ENCODE measurements around the gene SPATA9. TPM values are rescaled to one million over a fixed set of nuclear protein-coding genes. Genes with fewer than 3 reads are reported as not detected.

SPATA9 gene, protein sequence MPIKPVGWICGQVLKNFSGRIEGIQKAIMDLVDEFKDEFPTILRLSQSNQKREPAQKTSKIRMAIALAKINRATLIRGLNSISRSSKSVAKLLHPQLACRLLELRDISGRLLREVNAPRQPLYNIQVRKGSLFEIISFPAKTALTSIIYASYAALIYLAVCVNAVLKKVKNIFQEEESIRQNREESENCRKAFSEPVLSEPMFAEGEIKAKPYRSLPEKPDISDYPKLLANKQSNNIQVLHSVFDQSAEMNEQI
- under 1 TPM; 0.29 to 0.51 TPM for total RNA-seq
- long read RNA-seq, donor 1 = 0 reads
- long read RNA-seq, donor 2 = 0 reads

DNA sequence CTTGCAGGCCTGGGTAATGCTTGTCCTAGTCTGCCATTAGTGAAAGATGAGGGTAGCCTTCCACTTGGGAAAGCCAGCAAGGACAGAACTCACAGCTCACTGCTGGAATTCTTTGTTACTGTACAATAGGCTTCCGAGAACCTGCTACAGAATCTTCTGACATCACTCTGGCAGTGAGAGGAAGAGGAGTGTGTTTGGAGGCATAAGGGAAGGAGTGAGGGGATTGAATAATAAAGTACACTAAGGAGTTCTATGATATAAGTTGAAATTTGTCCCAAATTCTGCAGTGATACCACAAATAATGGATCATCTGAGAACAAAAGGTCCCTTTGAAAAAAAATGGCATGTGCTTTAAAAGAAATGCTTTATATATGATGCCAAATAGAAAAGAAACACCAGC lies at the start of gene SPATA9:
TSS of gene SPATA9 (minus strand) at position 101 of the 400 bp plus-strand sequence. CDS start 137 bp downstream, outside the sequence.
- DNase-seq (ENCODE audit: low spot score) = no peak
- intact Hi-C loops (cut with DNase I) = no loop called here

DNA sequence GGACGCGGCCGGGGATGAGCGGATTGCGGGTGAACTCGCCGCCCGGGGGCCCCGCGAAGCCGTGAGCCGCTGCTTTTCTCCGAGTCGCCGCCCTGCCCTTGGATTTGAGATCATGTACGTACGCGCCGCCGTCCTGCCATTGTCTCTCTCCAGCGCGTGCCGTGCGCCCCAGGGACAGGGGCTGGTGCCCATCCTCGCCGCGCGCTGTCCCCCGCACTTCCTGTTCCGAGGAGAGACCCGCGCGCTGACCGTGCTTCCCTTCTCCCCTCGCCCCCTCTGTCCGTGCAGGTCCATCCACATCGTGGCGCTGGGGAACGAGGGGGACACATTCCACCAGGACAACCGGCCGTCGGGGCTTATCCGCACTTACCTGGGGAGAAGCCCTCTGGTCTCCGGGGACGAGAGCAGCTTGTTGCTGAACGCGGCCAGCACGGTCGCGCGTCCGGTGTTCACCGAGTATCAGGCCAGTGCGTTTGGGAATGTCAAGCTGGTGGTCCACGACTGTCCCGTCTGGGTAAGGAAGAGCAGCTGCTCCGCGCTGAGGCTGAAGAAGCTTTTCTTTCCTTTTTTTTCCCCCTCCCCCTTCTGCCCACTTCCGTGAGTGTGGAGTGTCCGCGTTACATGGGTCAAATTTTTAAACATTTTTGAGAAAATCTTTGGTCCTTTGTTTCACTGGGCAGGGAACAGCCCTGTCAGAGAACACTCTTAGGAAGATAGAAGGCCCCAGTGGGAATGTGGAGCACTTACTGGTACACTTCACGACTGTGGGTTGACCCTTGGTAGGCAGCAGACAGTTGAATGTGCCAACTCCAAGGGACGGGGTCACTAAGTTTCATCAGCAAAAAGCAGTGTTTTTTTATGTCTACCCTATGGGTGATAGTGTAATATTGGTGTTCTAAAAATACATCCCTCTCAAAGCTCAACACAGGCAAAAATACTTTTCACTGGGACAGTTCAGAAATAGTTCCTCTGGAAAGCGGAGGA lies 49.1 kb upstream of the SPATA9 start:
- intact Hi-C loops (cut with DNase I) = loop anchor here (2.0 to 5.0 kb wide), 2 partner anchors 65 to 81 kb away; no protein-coding TSS in a partner anchor
- peak; percentile 90 for DNase-seq (ENCODE audit: low spot score)

DNA sequence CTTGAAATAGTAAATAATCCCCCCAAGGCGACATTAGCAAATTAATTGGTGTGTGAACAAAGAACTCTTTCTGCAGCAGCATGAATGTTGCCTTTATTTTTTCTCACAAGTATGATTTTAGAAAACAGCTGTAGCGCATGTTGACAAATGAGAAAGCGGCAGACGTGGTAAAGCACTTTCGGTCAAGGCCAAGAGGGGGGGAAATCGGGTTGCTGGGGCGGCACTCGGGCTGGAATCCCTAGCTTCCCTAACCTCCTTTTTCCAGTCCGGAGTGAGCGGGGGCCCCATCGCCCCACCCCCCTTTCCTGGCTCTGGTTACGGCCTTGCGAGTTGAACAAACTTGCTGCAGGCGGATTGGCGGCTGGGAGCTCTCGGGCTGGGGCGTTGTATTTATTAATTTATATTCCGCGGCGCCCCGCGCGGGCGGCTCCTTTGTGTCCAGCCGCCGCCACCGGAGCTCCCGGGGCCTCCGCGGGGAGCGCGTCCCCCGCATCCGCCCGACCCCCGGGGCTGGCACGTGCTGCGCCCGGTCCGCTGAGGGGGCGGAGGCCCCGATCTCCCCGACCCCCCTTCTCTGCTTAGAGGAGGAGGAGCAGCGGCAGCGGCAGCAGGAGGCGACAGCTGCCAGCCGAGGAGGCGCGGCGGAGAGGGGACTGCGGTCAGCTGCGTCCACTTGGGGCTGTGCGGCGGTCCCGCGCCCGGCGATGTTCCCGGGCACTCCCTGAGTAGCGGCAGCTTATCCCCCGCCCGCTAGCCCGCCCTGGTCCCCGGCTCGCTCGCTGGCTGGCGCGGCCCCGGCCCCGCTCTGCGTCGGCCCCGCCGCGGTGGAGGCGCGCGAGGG lies 48.2 kb upstream of the SPATA9 start, which contains the start of gene RHOBTB3:
TSS of gene RHOBTB3 (plus strand) at position 607 of the 841 bp plus-strand sequence. CDS start 347 bp downstream, outside the sequence.
- peak; percentile 96 for DNase-seq (ENCODE audit: low spot score)
- intact Hi-C loops (cut with DNase I) = loop anchor here in 1 of 2 donors (5.0 kb wide), 1 partner anchor 64 kb away; no protein-coding TSS in a partner anchor

DNA sequence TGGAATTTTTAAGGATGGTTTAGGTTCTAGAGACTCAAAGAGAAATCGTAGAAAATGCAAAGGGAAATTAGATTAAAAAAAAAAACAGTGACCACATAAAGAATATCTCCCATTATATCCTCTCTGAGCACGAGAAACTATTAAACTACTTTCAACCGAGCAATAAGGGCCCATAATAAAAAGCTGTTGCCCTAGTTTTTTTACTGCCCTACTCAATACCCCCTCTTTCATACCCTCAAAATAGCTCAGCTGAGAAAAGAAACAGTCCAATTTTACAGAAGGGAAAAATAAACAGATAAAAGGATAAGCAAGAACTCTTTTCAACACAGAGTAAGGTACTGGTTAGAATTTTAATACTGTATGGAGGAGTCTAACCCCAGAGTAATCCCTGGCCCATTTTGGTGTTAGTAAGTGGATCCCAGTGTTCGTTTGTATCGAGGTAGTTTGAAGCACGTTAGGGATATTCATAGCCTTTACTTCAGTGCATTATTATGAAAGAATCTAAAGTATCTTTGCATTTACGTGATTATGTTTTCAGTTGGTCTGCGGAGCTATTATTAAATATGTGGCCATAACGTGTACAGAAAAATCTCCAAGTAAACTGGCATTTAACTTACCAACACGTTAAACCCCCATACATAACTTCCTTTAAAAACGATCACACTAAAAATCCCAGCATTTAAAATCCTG lies 47.4 kb upstream of the SPATA9 start:
- intact Hi-C loops (cut with DNase I) = loop anchor here in 1 of 2 donors (5.0 kb wide), 1 partner anchor 63 kb away; no protein-coding TSS in a partner anchor

DNA sequence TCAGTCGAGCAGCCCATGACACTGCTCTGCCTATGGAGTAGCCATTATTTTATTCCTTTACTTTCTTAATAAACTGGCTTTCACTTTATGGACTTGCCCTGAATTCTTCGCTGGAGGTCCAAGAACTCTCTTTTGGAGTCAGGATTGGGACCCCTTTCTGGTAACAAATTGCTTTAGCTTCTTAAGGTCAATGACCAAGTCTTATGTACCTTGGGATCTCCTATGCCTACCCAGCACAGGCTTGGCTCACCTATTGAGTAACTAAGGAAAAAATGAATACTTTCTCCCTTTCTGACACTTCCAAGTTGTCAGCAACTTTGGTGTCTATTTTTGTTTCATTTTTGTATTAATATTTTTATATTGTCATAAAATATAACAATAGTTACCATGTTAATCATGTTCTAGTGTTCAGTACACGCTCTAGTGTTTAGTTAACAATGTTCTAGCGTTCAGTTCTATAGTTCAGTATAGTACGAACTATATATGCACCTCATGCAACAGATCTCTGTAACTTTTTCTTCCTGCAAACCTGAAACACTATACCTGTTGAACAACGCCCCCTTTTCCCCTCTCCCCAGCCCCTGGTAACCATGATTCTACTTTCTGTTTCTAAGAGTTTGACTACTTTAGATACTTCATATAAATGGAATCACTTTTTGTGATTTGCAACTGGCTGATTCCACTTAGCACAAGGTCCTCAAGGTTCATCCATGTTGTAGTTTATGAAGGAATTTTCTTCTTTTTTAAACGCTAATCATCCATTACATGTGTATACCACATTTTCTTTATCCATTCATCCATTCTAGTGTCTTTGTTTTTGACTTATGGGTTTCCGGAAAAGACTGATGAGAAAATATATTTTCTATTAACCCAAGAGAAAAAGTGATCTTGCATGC lies 46.6 kb upstream of the SPATA9 start:
- intact Hi-C loops (cut with DNase I) = loop anchor here (5.0 to 10.0 kb wide), 2 partner anchors 62 to 65 kb away; no protein-coding TSS in a partner anchor
- no peak for DNase-seq (ENCODE audit: low spot score)

More for the DNA sequence above, 47.4 kb upstream of the SPATA9 start:
- no peak for DNase-seq (ENCODE audit: low spot score)

DNA sequence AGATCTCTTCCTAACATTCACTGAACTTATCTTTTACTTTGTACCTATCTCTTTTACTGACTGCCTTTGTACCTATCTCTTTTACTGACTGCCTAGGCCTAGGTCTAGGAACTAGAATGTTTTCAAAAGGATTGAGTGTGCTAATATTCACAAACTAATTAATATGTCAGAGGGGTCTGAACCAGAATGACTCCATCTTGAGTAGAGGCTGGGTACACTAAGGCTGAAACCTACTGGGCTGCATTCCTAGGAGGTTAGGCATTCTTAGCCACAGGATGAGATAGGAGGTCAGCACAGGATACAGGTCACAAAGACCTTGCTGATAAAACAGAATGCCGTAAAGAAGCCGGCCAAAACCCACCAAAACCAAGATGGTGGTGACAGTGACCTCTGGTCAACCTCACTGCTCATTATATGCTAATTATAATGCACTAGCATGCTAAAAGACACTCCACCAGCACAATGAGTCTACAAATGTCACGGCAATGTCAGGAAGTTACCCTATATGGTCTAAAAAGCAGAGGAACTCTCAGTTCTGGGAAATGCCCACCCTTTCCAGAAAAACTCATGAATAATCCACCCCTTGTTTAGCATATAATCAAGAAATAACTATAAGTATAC lies 45.8 kb upstream of the SPATA9 start:
- DNase-seq (ENCODE audit: low spot score) = no peak
- intact Hi-C loops (cut with DNase I) = loop anchor here in 1 of 2 donors (10.0 kb wide), 1 partner anchor 64 kb away; no protein-coding TSS in a partner anchor

DNA sequence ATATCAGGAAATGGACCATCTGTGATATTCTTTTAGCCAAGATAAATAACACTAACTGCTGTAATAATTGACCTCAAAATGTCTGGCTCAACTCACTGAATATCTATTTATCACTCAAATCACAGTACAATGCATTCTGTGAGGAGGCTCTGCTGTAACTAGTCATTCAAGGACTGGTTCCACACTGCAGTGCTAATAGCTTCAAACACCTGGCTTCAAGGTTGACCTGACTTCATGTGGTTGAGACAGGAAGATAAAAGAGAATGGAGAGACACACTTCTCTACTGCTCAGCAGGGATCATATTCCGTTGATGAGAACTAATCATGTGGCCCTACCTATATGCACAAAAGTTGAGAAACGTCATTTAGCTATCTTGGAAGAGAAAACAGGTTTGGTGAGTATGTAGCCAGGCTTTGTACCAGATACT lies 45.0 kb upstream of the SPATA9 start:
- no peak for DNase-seq (ENCODE audit: low spot score)
- intact Hi-C loops (cut with DNase I) = loop anchor here in 1 of 2 donors (10.0 kb wide), 1 partner anchor 63 kb away; no protein-coding TSS in a partner anchor

DNA sequence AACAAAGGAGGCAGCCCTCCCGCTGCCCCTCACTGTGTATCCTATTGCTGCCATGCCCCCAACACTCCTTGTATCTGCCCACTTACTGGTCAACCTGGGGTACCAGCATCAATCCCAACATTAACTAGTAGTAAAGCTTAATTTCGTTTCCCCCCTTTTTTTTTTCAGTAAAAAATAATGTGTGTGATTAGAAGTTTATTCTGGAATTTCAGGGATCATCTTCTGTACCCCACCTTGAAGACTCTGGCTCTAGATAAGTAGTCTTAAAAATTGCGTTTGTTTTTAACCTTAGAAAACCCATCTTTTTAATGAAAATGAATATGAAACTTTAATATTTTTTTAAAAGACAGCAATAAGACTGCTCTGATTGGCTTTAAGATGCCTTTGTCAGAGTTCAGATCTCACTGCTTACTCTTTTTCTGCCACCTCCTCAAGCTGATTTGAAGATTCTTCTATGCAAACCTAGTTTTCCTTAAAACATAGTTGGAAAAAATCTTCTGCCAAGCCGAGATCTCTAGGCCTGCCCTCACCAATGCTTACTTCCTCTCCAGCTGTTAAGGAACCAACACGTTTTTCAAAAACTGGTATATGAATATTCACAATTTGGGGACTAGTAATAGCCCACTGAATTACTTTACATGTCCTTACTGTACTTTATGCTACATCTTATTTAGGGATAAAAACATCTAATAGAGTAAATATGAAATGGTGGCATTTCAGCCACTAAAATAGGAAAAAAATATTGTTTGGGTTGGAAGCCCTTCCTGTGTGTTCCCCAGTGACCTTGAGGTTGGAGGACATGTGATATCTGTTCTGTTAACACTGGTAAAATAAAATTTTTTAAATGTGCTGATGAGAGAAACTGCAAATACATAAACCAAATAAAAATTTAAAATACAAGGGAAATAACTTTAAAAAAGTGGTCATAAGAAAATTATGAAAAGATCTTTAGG lies 44.3 kb upstream of the SPATA9 start:
- no peak for DNase-seq (ENCODE audit: low spot score)
- intact Hi-C loops (cut with DNase I) = loop anchor here in 1 of 2 donors (10.0 kb wide), 1 partner anchor 62 kb away; no protein-coding TSS in a partner anchor

DNA sequence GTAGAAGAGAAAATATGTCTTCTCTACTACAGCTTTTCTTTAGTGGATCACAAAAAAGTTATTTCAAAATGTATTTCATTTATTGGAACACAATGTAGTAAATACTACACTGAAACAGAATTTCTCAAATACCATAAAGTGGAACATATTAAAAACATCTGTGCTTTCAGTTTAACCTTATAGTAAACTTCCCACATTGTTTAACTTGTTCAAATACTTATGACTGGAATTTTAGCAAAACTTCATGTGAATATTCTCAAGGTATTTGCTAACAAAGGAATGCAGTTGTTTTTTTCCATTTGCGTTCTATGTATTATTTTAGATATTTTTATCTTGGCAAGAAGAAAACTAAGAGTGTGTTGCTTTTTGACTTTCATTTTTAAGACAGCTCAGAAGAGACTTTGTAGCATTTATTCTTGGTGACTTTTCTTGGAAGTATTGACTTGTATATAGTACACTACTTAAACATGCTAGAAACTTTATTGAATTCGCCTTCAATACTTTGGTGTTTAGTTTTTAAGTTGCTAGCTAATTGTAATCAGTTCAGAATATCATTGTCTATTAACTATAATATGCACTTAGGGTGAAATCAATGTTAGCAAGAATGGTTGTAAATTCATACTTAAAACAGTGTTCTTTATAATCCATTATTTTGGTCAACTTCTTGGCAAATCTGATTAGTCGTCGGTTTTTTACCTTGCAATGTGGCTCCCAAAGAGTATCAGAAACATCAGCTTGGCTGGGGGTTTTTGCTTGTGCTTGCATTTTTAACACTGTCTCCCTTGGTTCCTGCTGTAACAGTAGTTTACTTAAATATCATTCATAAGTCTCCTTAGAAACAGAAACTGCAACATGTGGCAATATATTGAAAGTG lies 43.4 kb upstream of the SPATA9 start:
- no peak for DNase-seq (ENCODE audit: low spot score)
- intact Hi-C loops (cut with DNase I) = loop anchor here in 1 of 2 donors (10.0 kb wide), 1 partner anchor 61 kb away; no protein-coding TSS in a partner anchor

DNA sequence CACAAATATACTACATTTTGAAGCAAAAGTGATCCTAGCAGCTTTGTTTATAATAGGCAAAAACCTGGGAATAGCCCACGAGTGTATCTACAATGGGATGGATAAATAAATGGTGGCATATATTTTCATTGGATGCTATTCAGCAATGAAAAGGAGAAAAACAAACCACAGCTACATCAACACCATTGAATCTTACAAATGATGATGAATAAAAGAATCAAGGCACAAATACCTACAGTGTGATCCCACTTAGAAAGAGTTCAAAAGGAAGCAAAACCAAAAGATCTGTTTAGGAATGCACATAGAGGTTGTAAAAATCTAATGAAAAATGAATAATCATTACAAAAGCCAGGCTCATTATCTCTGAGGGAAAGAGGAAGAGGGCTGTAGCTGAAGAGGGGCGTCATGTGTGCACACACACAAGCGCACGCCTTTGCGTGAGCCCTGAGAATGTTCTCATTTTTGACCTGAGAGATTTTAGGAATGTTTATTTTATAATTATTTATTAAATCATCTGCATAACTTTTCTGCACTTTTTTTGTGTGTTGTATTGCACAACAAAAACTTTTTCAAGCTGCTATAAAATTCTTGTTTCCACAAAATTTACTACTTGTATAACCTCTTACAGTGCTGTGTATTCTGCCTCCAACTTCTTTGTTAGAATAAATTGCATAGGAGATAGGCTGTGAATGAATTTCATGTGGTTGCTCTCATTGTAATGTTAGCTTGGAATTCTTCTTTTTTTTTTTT lies 42.5 kb upstream of the SPATA9 start:
- intact Hi-C loops (cut with DNase I) = loop anchor here in 1 of 2 donors (10.0 kb wide), 1 partner anchor 60 kb away; no protein-coding TSS in a partner anchor
- DNase-seq (ENCODE audit: low spot score) = no peak

DNA sequence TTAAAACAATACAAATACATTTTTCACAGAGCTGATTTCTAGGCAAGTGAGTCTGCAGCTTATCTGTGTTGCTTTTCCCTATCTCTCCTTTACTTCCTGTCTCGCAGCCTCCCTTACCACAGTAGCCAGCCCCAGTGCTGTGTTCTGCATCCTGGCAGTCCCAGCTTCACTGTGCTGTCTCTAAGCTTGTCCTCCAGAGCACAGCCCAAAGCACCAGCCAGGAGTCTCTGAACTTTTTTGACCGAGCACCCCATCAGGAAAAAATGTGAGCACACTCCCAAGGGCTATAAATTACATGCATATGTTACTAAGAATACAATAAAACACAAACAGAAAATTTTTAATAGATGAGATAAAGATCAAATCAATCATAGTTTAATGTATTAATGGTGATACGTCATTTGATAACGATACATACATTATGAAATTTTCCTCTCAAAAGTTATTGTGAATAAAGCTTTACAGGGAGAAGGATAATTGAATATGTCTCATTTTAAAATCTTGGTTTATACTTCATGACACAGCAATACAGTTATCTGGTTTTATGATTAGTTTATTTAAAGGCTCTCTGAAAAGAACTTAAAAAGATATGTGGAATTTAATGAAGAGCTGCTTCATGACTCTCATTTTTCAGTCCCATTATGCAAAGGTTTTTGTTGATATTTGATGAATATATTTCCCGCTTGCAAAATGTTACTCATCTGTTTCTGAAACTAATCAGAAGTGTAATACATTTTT lies 41.0 kb upstream of the SPATA9 start:
- DNase-seq (ENCODE audit: low spot score) = no peak
- intact Hi-C loops (cut with DNase I) = loop anchor here in 1 of 2 donors (10.0 kb wide), 1 partner anchor 59 kb away; no protein-coding TSS in a partner anchor

DNA sequence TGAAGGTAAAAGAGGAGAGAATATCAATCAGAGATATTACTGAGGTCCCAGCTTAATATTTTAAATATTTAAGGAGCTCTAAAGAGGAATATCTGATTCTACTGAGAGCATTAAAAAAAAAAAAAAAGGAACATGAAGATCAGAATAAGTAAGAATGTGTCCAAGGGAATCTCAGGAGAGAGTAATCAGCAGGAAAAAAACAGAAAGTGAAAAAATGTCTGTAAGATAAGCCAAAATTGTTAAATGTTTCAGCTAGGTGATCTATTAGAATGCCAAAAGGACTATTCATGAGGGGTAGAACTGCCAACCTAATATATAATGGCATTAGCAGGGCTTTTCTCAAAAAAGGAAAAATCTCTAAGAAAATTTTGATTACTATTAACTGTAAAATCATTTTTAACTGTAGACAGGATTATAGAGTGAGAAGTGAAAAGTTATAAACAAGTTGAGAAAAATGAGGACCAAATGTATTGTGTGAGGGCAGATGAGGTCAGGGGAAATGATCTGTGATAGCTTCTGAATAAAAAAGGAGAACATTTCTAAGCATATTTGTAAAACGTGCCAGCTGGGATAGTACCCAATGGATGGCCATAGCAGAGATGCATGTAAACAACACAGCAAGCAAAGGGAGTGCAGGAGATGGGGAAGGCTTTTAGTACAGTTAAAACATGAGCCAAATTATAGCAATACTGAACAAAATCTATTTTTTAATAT lies 38.9 kb upstream of the SPATA9 start:
- DNase-seq (ENCODE audit: low spot score) = no peak
- intact Hi-C loops (cut with DNase I) = loop anchor here in 1 of 2 donors (10.0 kb wide), 1 partner anchor 57 kb away; no protein-coding TSS in a partner anchor

Measured in posterior vena cava (tissue), 2 donors.